ENCODE measurements around the gene FMN2.

Gene FMN2

GRCh38 chr1:240503036-240503435 is 411.4 kb downstream of the FMN2 start:
- no peak for DNase-seq

GRCh38 chr1:240503558-240503957 is 411.9 kb downstream of the FMN2 start:
- no peak for DNase-seq

GRCh38 chr1:240506176-240506575 is 414.5 kb downstream of the FMN2 start:
- DNase-seq = no peak

- no peak for DNase-seq
Measured at GRCh38 chr1:240508201-240508600, 416.5 kb downstream of the FMN2 start.

- DNase-seq = no peak
Measured at GRCh38 chr1:240508950-240509349, 417.3 kb downstream of the FMN2 start.

- no peak for DNase-seq
Measured at GRCh38 chr1:240511789-240512188, 420.1 kb downstream of the FMN2 start.

- DNase-seq = no peak
Measured at GRCh38 chr1:240515505-240515904, 423.8 kb downstream of the FMN2 start.

- DNase-seq = no peak
Measured at GRCh38 chr1:240516069-240516468, 424.4 kb downstream of the FMN2 start.

GRCh38 chr1:240517891-240518290 is 426.2 kb downstream of the FMN2 start:
- no peak for DNase-seq

GRCh38 chr1:240522122-240522822 is 430.6 kb downstream of the FMN2 start:
- DNase-seq = no peak

- no peak for DNase-seq
Measured at GRCh38 chr1:240524356-240525069, 432.8 kb downstream of the FMN2 start.
